Loucy (cell line): ENCODE measurements around the gene LRRC72.

Experiments used
- H2AFZ ChIP-seq: fragments of 200-600 bp; sonication (generic); 2 replicates; pipeline ENCODE4 v1.6.0; 2016; ENCODE audit warnings: antibody characterized with exemption, mild to moderate bottlenecking, low read length, moderate library complexity
- H3F3A ChIP-seq: fragments of 200-600 bp; 2 replicates; pipeline ENCODE4 v1.6.0; 2016; ENCODE audit warnings: antibody characterized with exemption, low read depth, mild to moderate bottlenecking
- H3K27me3 ChIP-seq: fragments of 200-600 bp; sonication (generic); 2 replicates; pipeline ENCODE4 v1.6.1; 2014; ENCODE audit warnings: low read length, mild to moderate bottlenecking; ENCODE audit not compliant: insufficient read depth, poor library complexity, severe bottlenecking
- H3K36me3 ChIP-seq: fragments of 200-600 bp; sonication (generic); 2 replicates; pipeline ENCODE4 v1.6.1; 2016; ENCODE audit warnings: low read length; ENCODE audit not compliant: insufficient read depth
- H3K4me1 ChIP-seq: fragments of 200-600 bp; sonication (generic); 2 replicates; pipeline ENCODE4 v1.5.1; 2014; ENCODE audit warnings: low read length, mild to moderate bottlenecking; ENCODE audit not compliant: insufficient read depth, poor library complexity, severe bottlenecking
- H3K4me2 ChIP-seq: fragments of 200-600 bp; sonication (generic); 2 replicates; pipeline ENCODE4 v1.6.0; 2014; ENCODE audit warnings: antibody characterized with exemption, low read length, low read depth, mild to moderate bottlenecking; ENCODE audit not compliant: poor library complexity, severe bottlenecking
- H3K4me3 ChIP-seq: fragments of 200-600 bp; sonication (generic); 2 replicates; pipeline ENCODE4 v1.5.1; 2014; ENCODE audit warnings: low read length, mild to moderate bottlenecking, mixed read lengths; ENCODE audit not compliant: poor library complexity, severe bottlenecking
- H3K79me2 ChIP-seq: fragments of 200-600 bp; sonication (generic); 2 replicates; pipeline ENCODE4 v1.6.1; 2014; ENCODE audit warnings: low read length; ENCODE audit not compliant: insufficient read depth
- H3K9ac ChIP-seq: fragments of 200-600 bp; sonication (generic); 2 replicates; pipeline ENCODE4 v1.6.0; 2014; ENCODE audit warnings: mild to moderate bottlenecking, low read depth, low read length, moderate library complexity; ENCODE audit not compliant: poor library complexity, severe bottlenecking
- H3K9me2 ChIP-seq: fragments of 200-600 bp; sonication (generic); replicated peaks from 2 replicates; pipeline ENCODE4 v1.6.1; 2016; ENCODE audit warnings: low read depth, low read length, mixed read lengths
- H3K9me3 ChIP-seq: fragments of 200-600 bp; sonication (generic); 2 replicates; pipeline ENCODE4 v1.6.1; 2014; ENCODE audit warnings: mild to moderate bottlenecking, antibody characterized with exemption, low read length, low read depth; ENCODE audit not compliant: insufficient read depth
- H4K20me1 ChIP-seq: fragments of 200-600 bp; sonication (generic); 2 replicates; pipeline ENCODE4 v1.6.0; 2014; ENCODE audit warnings: antibody characterized with exemption, low read length, mild to moderate bottlenecking; ENCODE audit not compliant: insufficient read depth, poor library complexity, severe bottlenecking
- EZH2phosphoT487 ChIP-seq: fragments of 200-600 bp; IDR thresholded peaks from 2 replicates; pipeline ENCODE4 v1.6.1; 2018; ENCODE audit warnings: antibody characterized with exemption, mild to moderate bottlenecking, moderate library complexity, borderline replicate concordance
- TF ChIP-seq, protein P1 (sequence below): fragments of 200-600 bp; sonication (generic); conservative IDR thresholded peaks from 2 replicates; pipeline ENCODE4 v1.5.1; 2014; ENCODE audit warnings: mild to moderate bottlenecking, antibody characterized with exemption, low read length

LRRC72 gene

GRCh38 chr7:16586081-16586874 is 59.7 kb downstream of the LRRC72 start:
- Histone ChIP-seq H3K79me2 (no peaks in the 10 kb centered on the region), H4K20me1 (no peaks in the 10 kb centered on the region), H3K9ac (no peak overlapping the region), H3K4me3 (no peak overlapping the region), H3K27me3 (no peaks in the 10 kb centered on the region), H3K36me3 (no peaks in the 10 kb centered on the region), H3K4me1 (no peaks in the 10 kb centered on the region), H3F3A (no peaks in the 10 kb centered on the region), H3K4me2 (no peak overlapping the region), H3K9me2 (no peaks in the 10 kb centered on the region), H2AFZ (no peak overlapping the region), H3K9me3 (no peaks in the 10 kb centered on the region)
- TF ChIP-seq, protein P1, sequence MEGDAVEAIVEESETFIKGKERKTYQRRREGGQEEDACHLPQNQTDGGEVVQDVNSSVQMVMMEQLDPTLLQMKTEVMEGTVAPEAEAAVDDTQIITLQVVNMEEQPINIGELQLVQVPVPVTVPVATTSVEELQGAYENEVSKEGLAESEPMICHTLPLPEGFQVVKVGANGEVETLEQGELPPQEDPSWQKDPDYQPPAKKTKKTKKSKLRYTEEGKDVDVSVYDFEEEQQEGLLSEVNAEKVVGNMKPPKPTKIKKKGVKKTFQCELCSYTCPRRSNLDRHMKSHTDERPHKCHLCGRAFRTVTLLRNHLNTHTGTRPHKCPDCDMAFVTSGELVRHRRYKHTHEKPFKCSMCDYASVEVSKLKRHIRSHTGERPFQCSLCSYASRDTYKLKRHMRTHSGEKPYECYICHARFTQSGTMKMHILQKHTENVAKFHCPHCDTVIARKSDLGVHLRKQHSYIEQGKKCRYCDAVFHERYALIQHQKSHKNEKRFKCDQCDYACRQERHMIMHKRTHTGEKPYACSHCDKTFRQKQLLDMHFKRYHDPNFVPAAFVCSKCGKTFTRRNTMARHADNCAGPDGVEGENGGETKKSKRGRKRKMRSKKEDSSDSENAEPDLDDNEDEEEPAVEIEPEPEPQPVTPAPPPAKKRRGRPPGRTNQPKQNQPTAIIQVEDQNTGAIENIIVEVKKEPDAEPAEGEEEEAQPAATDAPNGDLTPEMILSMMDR, result no peak
- TF ChIP-seq EZH2phosphoT487, result no peak

DNA sequence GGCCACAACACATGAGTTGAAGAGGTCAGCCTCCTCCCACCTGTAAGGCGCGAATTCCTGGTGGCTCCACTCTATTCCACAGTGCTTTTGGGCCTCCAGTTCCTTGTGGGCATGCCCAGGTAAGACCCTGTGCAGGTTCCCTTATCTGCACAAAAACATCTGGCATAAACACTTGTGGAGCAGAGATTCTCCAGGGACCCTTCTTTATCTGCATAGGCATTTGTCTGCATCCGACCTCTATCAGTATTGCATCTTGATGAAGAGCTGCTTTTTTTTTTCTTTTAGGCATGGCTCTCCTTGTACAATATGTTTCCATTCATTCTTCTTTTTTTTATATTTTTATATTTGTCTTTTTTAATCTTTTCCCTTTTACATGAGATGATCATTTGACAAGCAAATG is 60.5 kb downstream of the LRRC72 start:
- no peaks in the 10 kb centered on the region for H3F3A ChIP-seq
- H3K9me3 ChIP-seq, result no peaks in the 10 kb centered on the region
- no peaks in the 10 kb centered on the region for H3K27me3 ChIP-seq
- no peaks in the 10 kb centered on the region for H3K36me3 ChIP-seq
- no peaks in the 10 kb centered on the region for H3K4me1 ChIP-seq
- TF ChIP-seq, protein P1, result no peak
- no peak for TF ChIP-seq EZH2phosphoT487
- H3K9me2 ChIP-seq, result no peaks in the 10 kb centered on the region
- H3K79me2 ChIP-seq, result no peaks in the 10 kb centered on the region
- H2AFZ ChIP-seq, result no peak overlapping the region
- H3K9ac ChIP-seq, result no peak overlapping the region
- H3K4me2 ChIP-seq, result no peak overlapping the region
- no peaks in the 10 kb centered on the region for H4K20me1 ChIP-seq
- H3K4me3 ChIP-seq, result no peak overlapping the region

GRCh38 chr7:16587790-16588189 is 61.2 kb downstream of the LRRC72 start:
- Histone ChIP-seq H3F3A (no peaks in the 10 kb centered on the region), H2AFZ (no peak overlapping the region), H3K4me1 (no peaks in the 10 kb centered on the region), H3K9me3 (no peaks in the 10 kb centered on the region), H3K79me2 (no peaks in the 10 kb centered on the region), H4K20me1 (no peaks in the 10 kb centered on the region), H3K9me2 (no peaks in the 10 kb centered on the region), H3K27me3 (no peaks in the 10 kb centered on the region), H3K4me3 (no peak overlapping the region), H3K9ac (no peak overlapping the region), H3K4me2 (no peak overlapping the region), H3K36me3 (no peaks in the 10 kb centered on the region)
- TF ChIP-seq EZH2phosphoT487, result no peak
- TF ChIP-seq, protein P1, result no peak
